ENCODE results near the gene STARD13.
"Not testable (repeated sequence)": the region's sequence is repeated elsewhere in the genome, so short reads cannot be mapped to it uniquely, and the experiment has no call there.

Gene STARD13

GRCh38 chr13:33197541-33197971 is 88.0 kb downstream of the STARD13 start:
- DNase-seq = no peak

- DNase-seq = no peak
These were observed 88.8 kb downstream of the STARD13 start for GRCh38 chr13:33196767-33197166.

- DNase-seq = no peak
These were observed 89.7 kb downstream of the STARD13 start for GRCh38 chr13:33195693-33196464.

- DNase-seq = peak; percentile 82
These were observed 90.5 kb downstream of the STARD13 start for GRCh38 chr13:33194820-33195692.

- peak; percentile 39 for DNase-seq
These were observed 92.1 kb downstream of the STARD13 start for GRCh38 chr13:33193428-33193974.

- DNase-seq = no peak
These were observed 93.9 kb downstream of the STARD13 start for GRCh38 chr13:33191425-33192210.

GRCh38 chr13:33189470-33189869 is 96.1 kb downstream of the STARD13 start:
- no peak for DNase-seq

- DNase-seq = peak; percentile 46
These were observed 97.3 kb downstream of the STARD13 start for GRCh38 chr13:33188093-33188882.

- DNase-seq = peak; percentile 78
These were observed 98.7 kb downstream of the STARD13 start for GRCh38 chr13:33186861-33187291.

- DNase-seq = no peak
These were observed 99.7 kb downstream of the STARD13 start for GRCh38 chr13:33185853-33186252.

- DNase-seq = no peak
These were observed 101.0 kb downstream of the STARD13 start for GRCh38 chr13:33184530-33184929.

- DNase-seq = no peak
These were observed 101.5 kb downstream of the STARD13 start for GRCh38 chr13:33184112-33184490.

- DNase-seq = peak; percentile 72
These were observed 102.0 kb downstream of the STARD13 start for GRCh38 chr13:33183431-33184111.

- no peak for DNase-seq
These were observed 102.8 kb downstream of the STARD13 start for GRCh38 chr13:33182729-33183128.

GRCh38 chr13:33181264-33181663 is 104.3 kb downstream of the STARD13 start:
- DNase-seq = no peak

GRCh38 chr13:33180122-33180804 is 105.3 kb downstream of the STARD13 start:
- DNase-seq = no peak

GRCh38 chr13:33179463-33179862 is 106.1 kb downstream of the STARD13 start:
- DNase-seq = no peak

- no peak for DNase-seq
These were observed 107.2 kb downstream of the STARD13 start for GRCh38 chr13:33178209-33178840.

- DNase-seq = not testable (repeated sequence)
These were observed 108.0 kb downstream of the STARD13 start for GRCh38 chr13:33177340-33178208.

Measured in EL (cell line).